Keratinocyte (primary cell): ENCODE results near the gene FAM217B.

Experiments used
- EZH2 ChIP-seq: IDR thresholded peaks from one replicate; pipeline ENCODE4 v1.6.1; 2012; ENCODE audit warnings: inconsistent platforms, mild to moderate bottlenecking, low read length, moderate library complexity
- TF ChIP-seq, protein P1 (sequence below), 3 experiments: IDR thresholded peaks in 1 of 3; conservative IDR thresholded peaks in 1 of 3; optimal IDR thresholded peaks in 1 of 3; 2 replicates in 2 of 3; 3 replicates in 1 of 3; pipeline versions ENCODE3 to v1.5.1; 2011; ENCODE audit warnings: low read length in 3 of 3, mild to moderate bottlenecking in 3 of 3, moderate library complexity in 2 of 3, control low read depth in 1 of 3, inconsistent platforms in 1 of 3; ENCODE audit not compliant: insufficient read depth in 2 of 3; ENCODE audit errors: extremely low read depth in 1 of 3

DNA sequence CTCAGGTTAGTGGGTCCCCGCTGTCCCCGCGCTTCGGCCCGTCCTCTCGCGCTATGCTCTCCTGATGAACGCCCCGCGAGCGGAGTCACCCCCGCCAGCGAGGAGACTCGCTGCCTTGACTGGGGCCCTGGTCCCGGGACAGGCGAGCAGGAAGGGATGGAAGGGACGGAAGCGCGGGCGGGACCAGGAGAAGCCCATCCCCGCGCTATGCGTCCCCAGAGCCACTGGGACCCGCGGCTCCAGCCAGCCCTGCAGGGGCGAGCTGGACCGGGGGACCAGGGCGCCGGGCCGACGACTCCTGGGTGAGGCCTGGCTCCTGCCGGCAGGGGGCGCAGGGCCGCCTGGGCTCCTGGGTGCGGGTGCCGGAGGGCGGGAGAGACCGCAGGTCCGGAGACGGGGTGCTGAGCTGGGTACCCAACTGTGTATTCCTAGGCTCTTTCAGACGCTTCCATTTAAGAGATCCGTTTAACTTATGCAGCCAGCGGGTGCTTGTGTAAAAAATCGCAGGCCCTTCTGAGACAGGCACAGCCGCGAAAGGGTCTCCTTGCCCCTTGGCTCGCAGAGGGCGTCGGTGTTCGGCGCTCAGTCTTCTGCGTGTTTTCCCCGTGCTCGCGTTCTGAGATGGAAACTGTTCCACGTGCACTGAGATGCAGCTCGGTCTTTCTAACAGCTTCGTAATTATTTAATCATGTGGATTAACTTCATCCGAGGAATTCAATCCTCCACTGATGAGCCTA is 6.2 kb upstream of the FAM217B start:
- TF ChIP-seq, protein P1, sequence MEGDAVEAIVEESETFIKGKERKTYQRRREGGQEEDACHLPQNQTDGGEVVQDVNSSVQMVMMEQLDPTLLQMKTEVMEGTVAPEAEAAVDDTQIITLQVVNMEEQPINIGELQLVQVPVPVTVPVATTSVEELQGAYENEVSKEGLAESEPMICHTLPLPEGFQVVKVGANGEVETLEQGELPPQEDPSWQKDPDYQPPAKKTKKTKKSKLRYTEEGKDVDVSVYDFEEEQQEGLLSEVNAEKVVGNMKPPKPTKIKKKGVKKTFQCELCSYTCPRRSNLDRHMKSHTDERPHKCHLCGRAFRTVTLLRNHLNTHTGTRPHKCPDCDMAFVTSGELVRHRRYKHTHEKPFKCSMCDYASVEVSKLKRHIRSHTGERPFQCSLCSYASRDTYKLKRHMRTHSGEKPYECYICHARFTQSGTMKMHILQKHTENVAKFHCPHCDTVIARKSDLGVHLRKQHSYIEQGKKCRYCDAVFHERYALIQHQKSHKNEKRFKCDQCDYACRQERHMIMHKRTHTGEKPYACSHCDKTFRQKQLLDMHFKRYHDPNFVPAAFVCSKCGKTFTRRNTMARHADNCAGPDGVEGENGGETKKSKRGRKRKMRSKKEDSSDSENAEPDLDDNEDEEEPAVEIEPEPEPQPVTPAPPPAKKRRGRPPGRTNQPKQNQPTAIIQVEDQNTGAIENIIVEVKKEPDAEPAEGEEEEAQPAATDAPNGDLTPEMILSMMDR (optimal IDR thresholded peaks at IDR 0.05 in 1 of 3, IDR thresholded peaks at IDR 0.05 in 1 of 3, conservative IDR thresholded peaks at IDR 0.05 in 1 of 3; ENCODE audit: extremely low read depth in 1 of 3, insufficient read depth in 2 of 3, low read length in 3 of 3): peak; percentile 67 to 96 (median 86)
- TF ChIP-seq EZH2: no peak
